Measurements from ENCODE around the gene INSM2.

The INSM2 gene

DNA sequence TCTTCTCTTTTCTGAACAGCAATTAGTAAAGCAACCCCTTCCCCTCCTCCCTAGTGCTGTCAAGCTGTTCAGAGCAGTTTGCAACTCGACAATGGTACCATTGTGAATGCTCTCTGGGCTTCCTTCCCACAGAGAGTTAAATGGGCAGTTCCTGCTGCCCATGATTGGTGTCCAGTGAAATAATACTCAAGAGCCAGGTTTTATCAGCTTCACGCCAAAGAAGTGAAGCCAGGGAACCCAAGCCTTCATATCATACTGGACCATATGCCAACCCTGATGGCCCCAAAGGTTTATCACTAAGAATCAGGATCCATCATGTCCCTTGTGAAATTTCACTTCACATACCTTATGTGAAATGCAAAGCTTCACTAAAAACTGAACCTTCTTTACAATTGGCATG is 24.7 kb downstream of the INSM2 start:
- Histone ChIP-seq H3K27ac (no peak overlapping the region), H3K9me3 (replicated peaks in 1 of 11) (no peaks in the 10 kb centered on the region), H3K9ac (no peak overlapping the region), H3K4me3 (no peak overlapping the region), H3K36me3 (no peaks in the 10 kb centered on the region), H3K4me1 (no peaks in the 10 kb centered on the region), H3K27me3 (no peaks in the 10 kb centered on the region), H4K20me1 (no peaks in the 10 kb centered on the region), H3K4me2 (no peak overlapping the region)
- TF ChIP-seq Cebpa-rat (IDR thresholded peaks at IDR 0.05): no peak

DNA sequence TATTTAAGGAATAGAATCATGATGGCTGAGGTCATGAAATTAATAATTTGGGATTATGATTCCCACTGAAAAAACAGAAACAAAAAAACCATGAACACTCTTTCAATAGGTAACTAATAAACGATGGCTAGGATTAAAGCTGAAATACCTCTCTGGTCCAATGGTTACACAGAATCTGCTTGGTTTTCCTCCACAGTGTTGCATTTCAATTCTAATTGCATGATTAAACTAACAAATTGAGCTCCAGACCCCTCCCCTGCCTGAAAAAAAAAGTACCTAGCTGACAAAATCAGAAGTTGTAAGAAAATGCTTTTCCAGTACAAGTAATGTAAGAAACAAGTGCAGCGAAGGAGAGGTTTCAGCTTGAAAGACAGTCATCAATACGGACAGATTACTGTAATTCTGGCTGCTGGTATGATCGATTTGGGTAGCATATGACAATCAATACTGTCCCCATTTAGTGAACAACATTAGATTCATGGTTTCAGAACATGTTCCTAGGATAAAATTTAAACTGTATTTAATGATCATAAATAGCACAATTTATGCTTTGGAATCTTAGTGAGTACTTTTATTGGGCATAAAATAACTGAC is 32.0 kb downstream of the INSM2 start:
- no peaks in the 10 kb centered on the region; a peak in 1 of 22 replicates for H3K36me3 ChIP-seq
- no peak overlapping the region for H3K27ac ChIP-seq
- H3K9ac ChIP-seq: no peak overlapping the region
- no peaks in the 10 kb centered on the region for H3K27me3 ChIP-seq
- H4K20me1 ChIP-seq: no peaks in the 10 kb centered on the region
- no peaks in the 10 kb centered on the region for H3K9me3 ChIP-seq (replicated peaks in 1 of 11)
- H3K4me2 ChIP-seq: no peak overlapping the region
- no peaks in the 10 kb centered on the region for H3K4me1 ChIP-seq
- TF ChIP-seq Cebpa-rat (IDR thresholded peaks at IDR 0.05): no peak
- H3K4me3 ChIP-seq: no peak overlapping the region

DNA sequence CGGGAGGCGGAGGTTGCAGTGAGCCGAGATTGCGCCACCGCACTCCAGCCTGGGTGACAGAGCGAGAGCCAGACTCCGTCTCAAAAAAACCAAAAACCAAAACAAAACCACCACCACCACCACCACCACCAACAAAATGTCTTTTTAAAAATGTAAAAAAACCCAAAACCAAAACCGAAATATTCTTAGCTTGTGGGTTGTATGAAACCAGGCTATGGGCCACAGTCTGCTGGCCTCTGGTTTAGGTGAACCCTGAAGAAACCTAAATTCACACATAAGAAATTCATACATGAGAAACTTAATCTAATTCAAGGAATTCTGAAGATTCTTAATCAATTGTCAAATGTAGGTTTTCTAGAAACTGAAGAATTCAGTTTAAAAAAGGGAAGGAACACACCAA is 37.6 kb downstream of the INSM2 start:
- Histone ChIP-seq H3K27ac (no peak overlapping the region), H3K4me1 (no peaks in the 10 kb centered on the region)

DNA sequence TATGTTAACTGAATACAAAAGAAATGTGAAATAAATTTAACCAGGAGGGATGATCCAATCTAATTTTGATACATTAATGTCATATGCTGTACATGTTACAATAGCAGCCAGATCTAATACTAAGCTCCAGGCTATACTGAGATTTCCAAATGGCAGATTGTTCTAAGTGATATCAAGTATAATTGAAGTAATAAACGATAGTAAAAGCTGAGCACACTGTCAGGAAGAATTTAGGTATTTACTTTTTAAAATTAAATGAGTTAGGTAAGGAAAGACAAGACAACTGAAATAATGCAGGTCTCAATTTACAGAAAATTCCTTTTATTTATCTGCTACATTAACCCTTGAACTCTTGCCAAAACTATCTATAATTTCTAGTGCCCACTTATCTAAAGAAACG is 39.9 kb downstream of the INSM2 start:
- H3K27ac ChIP-seq: no peak overlapping the region
- no peak overlapping the region for H3K4me3 ChIP-seq
- no peak for TF ChIP-seq Cebpa-rat (IDR thresholded peaks at IDR 0.05)
- H3K9ac ChIP-seq: no peak overlapping the region
- H3K4me1 ChIP-seq: no peaks in the 10 kb centered on the region
- no peaks in the 10 kb centered on the region for H4K20me1 ChIP-seq
- no peaks in the 10 kb centered on the region for H3K9me3 ChIP-seq (replicated peaks in 1 of 11)
- H3K36me3 ChIP-seq: no peaks in the 10 kb centered on the region; a peak in 1 of 22 replicates
- no peaks in the 10 kb centered on the region for H3K27me3 ChIP-seq
- H3K4me2 ChIP-seq: no peak overlapping the region

More for the DNA sequence above, 37.6 kb downstream of the INSM2 start:
- Histone ChIP-seq H3K4me2 (no peak overlapping the region), H3K4me3 (no peak overlapping the region), H3K9ac (no peak overlapping the region), H3K9me3 (replicated peaks in 1 of 11) (no peaks in the 10 kb centered on the region), H3K36me3 (no peaks in the 10 kb centered on the region; a peak in 1 of 22 replicates), H3K27me3 (no peaks in the 10 kb centered on the region), H4K20me1 (no peaks in the 10 kb centered on the region)
- TF ChIP-seq Cebpa-rat (IDR thresholded peaks at IDR 0.05): no peak

DNA sequence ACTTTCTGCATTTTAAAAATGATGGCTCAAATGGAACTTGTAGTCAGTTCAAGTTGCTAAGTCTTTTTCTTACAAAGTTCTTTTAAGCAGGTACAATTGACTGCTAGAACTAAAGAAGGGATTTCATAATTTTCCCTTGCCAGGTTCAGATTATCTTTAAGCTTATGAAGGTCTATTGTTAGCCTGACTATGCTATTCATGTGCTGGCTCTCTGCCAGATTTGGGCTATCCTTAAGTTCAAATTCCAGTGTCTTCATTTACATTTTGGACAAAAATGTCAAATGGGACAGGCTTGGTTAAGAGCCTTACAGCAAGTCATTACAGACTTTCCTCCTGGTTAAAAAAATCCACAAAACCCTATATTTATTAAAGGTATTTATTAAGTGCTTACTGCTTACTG is 42.3 kb downstream of the INSM2 start:
- no peak overlapping the region for H3K27ac ChIP-seq
- H3K4me1 ChIP-seq: no peaks in the 10 kb centered on the region
- H3K36me3 ChIP-seq: no peaks in the 10 kb centered on the region; a peak in 1 of 22 replicates
- no peak for TF ChIP-seq Cebpa-rat (IDR thresholded peaks at IDR 0.05)
- H3K9ac ChIP-seq: no peak overlapping the region
- H3K4me2 ChIP-seq: no peak overlapping the region
- no peaks in the 10 kb centered on the region for H3K27me3 ChIP-seq
- no peak overlapping the region for H3K4me3 ChIP-seq
- H3K9me3 ChIP-seq (replicated peaks in 1 of 11): no peaks in the 10 kb centered on the region
- no peaks in the 10 kb centered on the region for H4K20me1 ChIP-seq

DNA sequence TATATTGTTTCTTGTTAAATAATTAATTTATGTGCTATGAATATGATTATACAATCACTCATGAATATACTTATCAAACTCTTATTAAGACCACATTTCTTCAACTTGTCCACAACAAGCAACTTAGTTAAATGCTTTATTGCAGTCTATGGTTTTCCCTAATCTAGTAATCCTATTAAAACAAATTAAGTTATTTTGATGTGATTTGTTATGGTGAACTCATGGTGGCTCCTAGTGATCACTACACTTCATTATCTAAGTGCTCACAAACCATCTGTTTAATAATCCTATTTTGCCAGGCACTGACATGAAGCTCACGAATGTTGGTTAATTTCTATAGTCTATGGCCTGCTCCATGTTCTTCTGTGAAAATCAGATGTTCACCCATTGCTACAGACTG is 42.9 kb downstream of the INSM2 start:
- H3K4me1 ChIP-seq: peaks cover 0 to 1% (median 0%) of the 10 kb centered on the region in 10 experiments; a peak in 1 of 20 replicates
- H3K36me3 ChIP-seq: no peaks in the 10 kb centered on the region; a peak in 1 of 22 replicates
- H3K9me3 ChIP-seq (replicated peaks in 1 of 11): no peaks in the 10 kb centered on the region

DNA sequence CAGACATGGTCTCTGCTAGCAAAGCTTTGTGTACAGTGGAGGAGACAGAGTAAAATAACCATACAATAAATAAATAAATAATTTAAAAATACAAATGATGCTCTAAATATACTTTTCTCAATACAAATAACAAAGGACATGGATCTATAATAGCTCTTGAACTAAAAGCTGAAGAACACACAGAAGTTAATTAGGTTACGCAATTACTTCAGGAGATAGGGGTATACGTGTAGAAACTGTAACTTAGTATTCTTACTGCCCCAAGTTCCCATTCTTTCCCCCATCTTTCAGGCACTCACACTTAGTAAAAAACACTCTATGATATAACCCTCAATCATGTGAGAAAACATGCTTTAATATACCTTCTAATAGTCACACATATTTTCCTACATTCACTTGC is 44.2 kb downstream of the INSM2 start:
- H3K27ac ChIP-seq: no peak overlapping the region
- H3K4me2 ChIP-seq: no peak overlapping the region
- TF ChIP-seq Cebpa-rat (IDR thresholded peaks at IDR 0.05): peak in 1 of 11 experiments; percentile 62; a peak in 2 of 22 replicates

More for the DNA sequence above, 42.9 kb downstream of the INSM2 start:
- no peak overlapping the region for H3K4me2 ChIP-seq
- H3K27ac ChIP-seq: no peak overlapping the region
- H4K20me1 ChIP-seq: no peaks in the 10 kb centered on the region
- no peak overlapping the region for H3K4me3 ChIP-seq
- no peaks in the 10 kb centered on the region for H3K27me3 ChIP-seq
- no peak overlapping the region for H3K9ac ChIP-seq
- TF ChIP-seq Cebpa-rat (IDR thresholded peaks at IDR 0.05): no peak

DNA sequence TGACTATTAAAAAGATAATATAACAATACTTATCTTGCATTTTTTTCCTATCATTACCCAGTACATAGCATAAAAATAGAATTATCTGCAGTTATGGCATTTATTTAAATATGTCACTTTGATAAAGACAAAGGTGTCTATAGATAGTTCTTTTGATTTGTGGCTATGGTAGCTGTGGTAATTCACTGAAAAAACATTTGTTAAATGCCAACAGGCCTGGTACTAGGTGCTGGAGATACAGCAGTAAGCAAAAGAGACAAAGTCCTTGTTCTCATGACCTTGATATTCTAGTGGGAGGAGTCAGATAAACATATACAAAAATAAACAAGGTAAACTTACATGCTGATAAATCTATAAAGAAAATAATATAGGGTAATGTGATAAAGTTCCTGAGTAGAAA is 44.7 kb downstream of the INSM2 start:
- Histone ChIP-seq H3K36me3 (no peaks in the 10 kb centered on the region; a peak in 1 of 22 replicates), H3K4me3 (no peak overlapping the region), H3K4me1 (peaks cover 0 to 15% (median 0%) of the 10 kb centered on the region in 10 experiments; a peak in 1 of 20 replicates), H3K27me3 (no peaks in the 10 kb centered on the region), H4K20me1 (no peaks in the 10 kb centered on the region), H3K9me3 (replicated peaks in 1 of 11) (peaks cover 0 to 10% (median 0%) of the 10 kb centered on the region in 11 experiments; a peak in 1 of 22 replicates), H3K27ac (no peak overlapping the region), H3K4me2 (no peak overlapping the region), H3K9ac (no peak overlapping the region)
- no peak for TF ChIP-seq Cebpa-rat (IDR thresholded peaks at IDR 0.05)

More for the DNA sequence above, 44.2 kb downstream of the INSM2 start:
- peaks cover 0 to 12% (median 0%) of the 10 kb centered on the region in 10 experiments; a peak in 1 of 20 replicates for H3K4me1 ChIP-seq
- no peaks in the 10 kb centered on the region for H4K20me1 ChIP-seq
- no peaks in the 10 kb centered on the region for H3K27me3 ChIP-seq
- H3K9ac ChIP-seq: no peak overlapping the region
- no peak overlapping the region for H3K4me3 ChIP-seq
- no peaks in the 10 kb centered on the region; a peak in 1 of 22 replicates for H3K36me3 ChIP-seq
- H3K9me3 ChIP-seq (replicated peaks in 1 of 11): peaks cover 0 to 5% (median 0%) of the 10 kb centered on the region in 11 experiments; a peak in 1 of 22 replicates
